Measurements from ENCODE around the gene CCL11.

The CCL11 gene

DNA sequence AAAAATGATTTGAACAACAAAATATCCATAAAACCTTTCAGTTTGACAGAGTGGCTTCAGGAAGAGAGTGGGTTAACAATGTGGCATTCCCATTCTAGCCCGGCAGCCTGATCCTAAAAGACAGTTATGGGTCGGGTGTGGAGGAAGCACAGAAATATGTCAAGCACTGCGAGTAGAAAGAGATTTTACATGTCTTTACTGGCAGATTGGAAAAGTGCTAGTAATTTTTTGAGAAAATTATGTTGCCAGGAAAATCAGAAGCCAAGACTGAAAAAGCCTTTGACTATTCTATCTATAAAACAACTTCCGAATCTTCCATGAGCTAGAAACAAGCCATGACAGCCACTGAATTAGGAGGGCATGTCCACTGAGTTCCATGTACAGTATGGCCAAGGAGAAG lies 24.7 kb upstream of the CCL11 start:
- H3K9me3 ChIP-seq (ENCODE audit: severe bottlenecking) = no peaks in the 10 kb centered on the region
- H3K4me3 ChIP-seq (ENCODE audit: severe bottlenecking) = no peak overlapping the region
- TF ChIP-seq CTCF (IDR thresholded peaks at IDR 0.05; ENCODE audit: poor library complexity, severe bottlenecking) = no peak
- DNase-seq (ENCODE audit: low spot score) (no peak), ATAC-seq (ENCODE audit: low read depth) (no peak)
- no peaks in the 10 kb centered on the region for H3K36me3 ChIP-seq (ENCODE audit: low read depth)
- H3K27me3 ChIP-seq (ENCODE audit: insufficient read depth, poor library complexity, severe bottlenecking) = peaks cover 5% of the 10 kb centered on the region
- no peak overlapping the region for H3K27ac ChIP-seq (ENCODE audit: poor library complexity, severe bottlenecking)
- H3K4me1 ChIP-seq (ENCODE audit: insufficient read depth, poor library complexity, severe bottlenecking) = no peaks in the 10 kb centered on the region

DNA sequence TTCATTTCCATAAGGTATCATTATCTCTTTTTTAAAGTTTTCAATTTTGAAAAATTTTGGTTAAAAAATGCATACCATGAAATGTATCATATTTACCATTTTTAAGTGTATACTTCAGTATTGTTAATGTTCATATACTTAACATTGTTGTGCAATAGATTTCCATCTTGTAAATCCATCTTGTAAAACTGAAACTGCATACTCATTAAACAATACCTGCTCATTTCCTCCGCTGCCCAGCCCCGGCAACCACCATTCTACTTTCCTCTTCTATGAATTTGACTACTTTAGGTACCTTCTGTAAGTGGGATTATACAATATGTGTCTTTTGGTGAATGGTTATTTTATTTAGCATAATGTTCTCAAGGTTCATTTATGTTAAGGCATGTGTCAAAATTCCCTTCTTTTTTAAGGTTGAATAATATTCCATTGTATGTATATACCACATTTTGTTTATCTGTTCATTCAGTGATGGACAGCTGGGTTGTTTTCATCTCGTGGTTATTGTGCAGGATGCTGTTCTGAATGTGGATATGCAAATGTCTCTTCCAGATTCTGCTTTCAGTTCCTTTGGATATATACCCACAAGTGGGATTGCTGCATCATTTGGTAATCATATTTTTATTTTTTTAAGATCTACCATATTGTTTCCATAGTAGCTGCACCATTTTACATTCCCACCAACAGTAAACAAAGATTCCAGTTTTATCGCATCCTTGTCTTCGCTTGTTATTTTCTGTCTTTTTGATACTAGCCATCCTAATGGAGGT lies 23.8 kb upstream of the CCL11 start:
- H3K27me3 ChIP-seq (ENCODE audit: insufficient read depth, poor library complexity, severe bottlenecking) = peaks cover 5% of the 10 kb centered on the region
- no peaks in the 10 kb centered on the region for H3K4me1 ChIP-seq (ENCODE audit: insufficient read depth, poor library complexity, severe bottlenecking)
- no peak overlapping the region for H3K4me3 ChIP-seq (ENCODE audit: severe bottlenecking)
- no peaks in the 10 kb centered on the region for H3K36me3 ChIP-seq (ENCODE audit: low read depth)
- no peak overlapping the region for H3K27ac ChIP-seq (ENCODE audit: poor library complexity, severe bottlenecking)
- no peaks in the 10 kb centered on the region for H3K9me3 ChIP-seq (ENCODE audit: severe bottlenecking)
- TF ChIP-seq CTCF (IDR thresholded peaks at IDR 0.05; ENCODE audit: poor library complexity, severe bottlenecking) = no peak
- ATAC-seq (ENCODE audit: low read depth) (no peak), DNase-seq (ENCODE audit: low spot score) (no peak)

DNA sequence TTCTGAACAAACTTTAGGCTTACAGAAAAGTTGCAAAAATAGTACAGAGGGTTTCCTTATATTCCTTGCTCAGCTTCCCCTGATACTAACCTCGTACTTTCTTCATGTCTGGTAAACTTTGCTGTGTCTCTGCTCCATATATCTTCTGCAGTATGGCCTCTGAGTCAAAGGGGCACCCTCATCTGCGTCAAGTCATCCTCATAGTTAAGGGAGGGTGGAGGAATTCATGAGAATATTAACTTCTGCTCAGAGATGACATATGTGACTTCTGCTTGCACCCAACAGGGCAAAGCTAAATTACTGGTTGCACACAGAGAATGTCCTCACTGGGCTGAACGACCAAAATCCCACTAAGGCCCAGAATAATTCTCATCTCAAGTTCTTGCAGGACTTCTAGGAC lies 19.8 kb upstream of the CCL11 start:
- TF ChIP-seq CTCF (IDR thresholded peaks at IDR 0.05; ENCODE audit: poor library complexity, severe bottlenecking) = no peak
- ATAC-seq (ENCODE audit: low read depth) (no peak), DNase-seq (ENCODE audit: low spot score) (no peak)
- Histone ChIP-seq H3K27ac (ENCODE audit: poor library complexity, severe bottlenecking) (no peak overlapping the region), H3K27me3 (ENCODE audit: insufficient read depth, poor library complexity, severe bottlenecking) (peaks cover 12% of the 10 kb centered on the region), H3K9me3 (ENCODE audit: severe bottlenecking) (no peaks in the 10 kb centered on the region), H3K36me3 (ENCODE audit: low read depth) (no peaks in the 10 kb centered on the region), H3K4me1 (ENCODE audit: insufficient read depth, poor library complexity, severe bottlenecking) (no peaks in the 10 kb centered on the region), H3K4me3 (ENCODE audit: severe bottlenecking) (no peak overlapping the region)

DNA sequence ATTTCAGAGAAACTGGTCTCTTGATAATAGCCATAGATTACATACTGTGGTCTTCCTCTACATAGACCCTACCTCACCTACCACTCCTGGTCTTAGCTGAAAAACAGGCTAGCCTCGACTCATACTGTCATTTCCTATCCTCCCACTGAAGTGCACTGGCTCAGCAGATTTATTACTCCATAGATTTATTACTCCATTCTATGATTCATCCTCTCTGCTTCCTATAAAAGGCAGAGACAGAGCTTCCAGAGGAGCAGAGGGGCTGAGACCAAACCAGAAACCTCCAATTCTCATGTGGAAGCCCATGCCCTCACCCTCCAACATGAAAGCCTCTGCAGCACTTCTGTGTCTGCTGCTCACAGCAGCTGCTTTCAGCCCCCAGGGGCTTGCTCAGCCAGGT lies 15.6 kb upstream of the CCL11 start, which contains the start of gene CCL7:
CCL7 (plus strand) TSS at position 253 of the 400 bp plus-strand sequence; CDS start at position 323, 70 bp downstream.
- no peak for TF ChIP-seq CTCF (IDR thresholded peaks at IDR 0.05; ENCODE audit: poor library complexity, severe bottlenecking)
- ATAC-seq (ENCODE audit: low read depth) (peak; percentile 17; the same call in 1 of the 3 replicates), DNase-seq (ENCODE audit: low spot score) (no peak)
- Histone ChIP-seq H3K27me3 (ENCODE audit: insufficient read depth, poor library complexity, severe bottlenecking) (peaks cover 12% of the 10 kb centered on the region), H3K27ac (ENCODE audit: poor library complexity, severe bottlenecking) (no peak within 1 kb of the TSS), H3K9me3 (ENCODE audit: severe bottlenecking) (no peaks in the 10 kb centered on the region), H3K4me1 (ENCODE audit: insufficient read depth, poor library complexity, severe bottlenecking) (no peaks in the 10 kb centered on the region), H3K4me3 (ENCODE audit: severe bottlenecking) (no peak within 1 kb of the TSS), H3K36me3 (ENCODE audit: low read depth) (no peaks in the 10 kb centered on the region)

DNA sequence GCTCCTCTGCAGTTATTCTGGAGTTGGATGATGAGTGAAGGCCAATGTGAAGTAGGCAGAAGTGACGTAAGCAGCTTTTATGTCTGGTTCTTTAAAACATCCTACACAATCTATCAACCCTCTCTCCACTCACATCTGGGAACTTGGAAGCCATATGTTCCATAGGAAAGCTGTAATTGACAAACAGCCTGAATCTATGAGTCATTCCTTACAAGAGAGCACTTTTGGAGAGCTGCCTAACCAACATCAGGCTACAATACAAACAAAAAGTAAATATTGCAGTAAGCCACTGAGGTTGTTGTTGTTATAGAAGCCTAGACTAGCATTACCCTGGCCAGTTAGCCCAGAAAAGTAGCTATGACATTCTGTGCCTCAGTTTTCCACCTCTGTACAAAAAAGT lies 9.7 kb upstream of the CCL11 start:
- Histone ChIP-seq H3K27me3 (ENCODE audit: insufficient read depth, poor library complexity, severe bottlenecking) (no peaks in the 10 kb centered on the region), H3K27ac (ENCODE audit: poor library complexity, severe bottlenecking) (no peak overlapping the region), H3K36me3 (ENCODE audit: low read depth) (no peaks in the 10 kb centered on the region), H3K9me3 (ENCODE audit: severe bottlenecking) (no peaks in the 10 kb centered on the region), H3K4me3 (ENCODE audit: severe bottlenecking) (no peak overlapping the region), H3K4me1 (ENCODE audit: insufficient read depth, poor library complexity, severe bottlenecking) (no peaks in the 10 kb centered on the region)
- peak; percentile 66 for ATAC-seq (ENCODE audit: low read depth)
- TF ChIP-seq CTCF (IDR thresholded peaks at IDR 0.05; ENCODE audit: poor library complexity, severe bottlenecking) = no peak
- no peak for DNase-seq (ENCODE audit: low spot score)

All from RWPE2 (cell line).